Muscle layer of colon (tissue), 2 donors: Measurements from ENCODE around the gene RPS6KL1.

ENCODE experiments used
- H3K27ac ChIP-seq: one replicate; pipeline ENCODE4 v1.7.0; 2013; ENCODE audit warnings: low read depth, mild to moderate bottlenecking, low read length, moderate library complexity
- H3K27me3 ChIP-seq, 2 donors: one replicate each; pipeline ENCODE4 v1.7.0; 2013; ENCODE audit warnings: low read length in 2 of 2, mild to moderate bottlenecking in 2 of 2; ENCODE audit not compliant: insufficient read depth in 2 of 2, control insufficient read depth in 1 of 2
- H3K36me3 ChIP-seq: one replicate; pipeline ENCODE4 v1.7.0; 2013; ENCODE audit warnings: mild to moderate bottlenecking, low read length; ENCODE audit not compliant: insufficient read depth
- H3K4me1 ChIP-seq: one replicate; pipeline ENCODE4 v1.7.0; 2013; ENCODE audit warnings: mild to moderate bottlenecking, low read length; ENCODE audit not compliant: insufficient read depth
- H3K4me3 ChIP-seq, 2 donors: one replicate each; pipeline ENCODE4 v1.7.0; 2013; ENCODE audit warnings: low read length in 2 of 2, low read depth in 1 of 2, mild to moderate bottlenecking in 1 of 2, moderate library complexity in 1 of 2
- H3K9ac ChIP-seq: one replicate; pipeline ENCODE4 v1.7.0; 2013; ENCODE audit warnings: low read length
- H3K9me3 ChIP-seq: one replicate; pipeline ENCODE4 v1.7.0; 2013; ENCODE audit warnings: mild to moderate bottlenecking, low read length
- donor health status: abdominal sarcoma.
- donor health status: Adenocarcinoma of cecum.

RPS6KL1 gene

GRCh38 chr14:74917178-74917543 is 5.9 kb downstream of the RPS6KL1 start:
- no peak overlapping the region for H3K9ac ChIP-seq
- no peaks in the 10 kb centered on the region for H3K9me3 ChIP-seq
- no peaks in the 10 kb centered on the region for H3K36me3 ChIP-seq
- no peaks in the 10 kb centered on the region for H3K27me3 ChIP-seq
- peaks cover 19% of the 10 kb centered on the region for H3K4me1 ChIP-seq
- no peak overlapping the region for H3K27ac ChIP-seq
- H3K4me3 ChIP-seq: no peak overlapping the region

DNA sequence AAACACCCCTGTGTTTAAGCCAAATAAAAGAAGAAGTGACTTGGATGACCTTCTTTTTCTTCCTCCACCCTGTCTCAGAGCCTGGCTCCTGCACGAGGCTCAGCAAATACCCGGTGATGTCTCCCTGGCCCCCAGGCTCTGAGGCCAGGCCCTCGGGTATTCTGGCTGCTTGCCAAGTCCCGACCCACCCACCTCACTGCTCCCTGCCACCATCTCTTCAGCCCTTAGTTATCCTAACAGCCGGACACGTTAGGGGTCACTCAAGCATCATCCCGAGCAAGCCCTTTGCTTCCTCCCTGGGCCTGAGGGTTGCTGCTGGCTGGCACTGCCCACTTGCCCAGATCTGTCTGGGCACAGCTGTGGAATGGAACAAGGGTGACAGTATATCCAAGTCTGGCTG is 7.2 kb downstream of the RPS6KL1 start:
- H3K27ac ChIP-seq: no peak overlapping the region
- no peak overlapping the region for H3K9ac ChIP-seq
- no peaks in the 10 kb centered on the region for H3K27me3 ChIP-seq
- H3K4me1 ChIP-seq: peaks cover 19% of the 10 kb centered on the region
- H3K9me3 ChIP-seq: no peaks in the 10 kb centered on the region
- H3K4me3 ChIP-seq: no peak overlapping the region
- no peaks in the 10 kb centered on the region for H3K36me3 ChIP-seq

DNA sequence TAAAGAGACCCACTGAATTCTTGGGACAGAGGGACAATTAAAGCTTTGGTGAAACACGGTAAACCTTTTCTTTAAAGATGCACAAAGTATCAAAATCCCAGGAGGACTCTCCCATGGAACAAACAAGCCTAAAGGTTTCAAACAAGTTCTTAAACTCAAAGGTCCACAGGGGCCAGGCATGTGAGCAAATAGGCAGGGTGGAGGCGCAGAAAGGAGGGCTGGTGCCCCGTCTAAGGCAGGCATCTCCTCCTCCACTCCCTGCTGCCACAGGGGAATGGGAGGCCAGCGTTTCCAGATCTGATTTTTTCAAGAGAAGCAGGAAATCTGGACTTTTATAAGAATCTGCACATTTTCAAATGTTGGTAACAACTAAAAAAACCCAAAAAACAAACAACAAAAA is 7.6 kb downstream of the RPS6KL1 start:
- Histone ChIP-seq H3K27ac (no peak overlapping the region), H3K4me1 (peaks cover 19% of the 10 kb centered on the region), H3K9me3 (no peaks in the 10 kb centered on the region), H3K4me3 (no peak overlapping the region), H3K9ac (no peak overlapping the region), H3K27me3 (no peaks in the 10 kb centered on the region), H3K36me3 (no peaks in the 10 kb centered on the region)

GRCh38 chr14:74913986-74914573 is 9.0 kb downstream of the RPS6KL1 start:
- no peaks in the 10 kb centered on the region for H3K36me3 ChIP-seq
- H3K4me3 ChIP-seq: no peak overlapping the region
- H3K9me3 ChIP-seq: no peaks in the 10 kb centered on the region
- peaks cover 19% of the 10 kb centered on the region for H3K4me1 ChIP-seq
- no peaks in the 10 kb centered on the region for H3K27me3 ChIP-seq
- H3K9ac ChIP-seq: no peak overlapping the region
- H3K27ac ChIP-seq: no peak overlapping the region

DNA sequence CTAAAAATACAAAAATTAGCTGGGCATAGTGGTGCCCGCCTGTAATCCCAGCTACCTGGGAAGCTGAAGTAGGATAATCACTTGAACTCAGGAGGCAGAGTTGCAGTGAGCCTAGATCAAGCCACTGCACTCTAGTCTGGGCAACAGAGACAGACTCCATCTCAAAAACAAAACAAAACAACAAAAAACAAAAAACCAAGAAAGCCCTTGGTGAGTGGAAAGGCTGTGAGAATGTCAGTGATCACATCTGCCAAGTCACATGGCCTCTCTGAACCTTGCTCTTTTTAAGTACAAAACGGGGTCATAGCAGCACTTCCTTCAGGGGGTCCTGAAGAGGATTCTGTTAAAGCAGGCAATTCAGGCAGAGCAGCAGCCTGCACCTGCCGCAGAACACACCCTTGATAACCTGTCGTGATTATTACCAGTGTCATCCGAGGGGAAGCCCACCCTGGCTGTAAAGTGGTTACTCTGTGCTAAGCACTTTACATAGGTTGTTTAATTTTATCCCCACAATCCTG is 9.6 kb downstream of the RPS6KL1 start:
- no peak overlapping the region for H3K9ac ChIP-seq
- H3K27ac ChIP-seq: no peak overlapping the region
- no peak overlapping the region for H3K4me3 ChIP-seq
- no peaks in the 10 kb centered on the region for H3K9me3 ChIP-seq
- peaks cover 17% of the 10 kb centered on the region for H3K4me1 ChIP-seq
- H3K27me3 ChIP-seq: no peaks in the 10 kb centered on the region
- H3K36me3 ChIP-seq: no peaks in the 10 kb centered on the region

- peaks cover 17% of the 10 kb centered on the region for H3K4me1 ChIP-seq
- no peak overlapping the region for H3K4me3 ChIP-seq
- no peaks in the 10 kb centered on the region for H3K36me3 ChIP-seq
- no peaks in the 10 kb centered on the region for H3K9me3 ChIP-seq
- no peak overlapping the region for H3K27ac ChIP-seq
- no peak overlapping the region for H3K9ac ChIP-seq
- H3K27me3 ChIP-seq: no peaks in the 10 kb centered on the region
These were observed 10.3 kb downstream of the RPS6KL1 start for GRCh38 chr14:74912801-74913200.

DNA sequence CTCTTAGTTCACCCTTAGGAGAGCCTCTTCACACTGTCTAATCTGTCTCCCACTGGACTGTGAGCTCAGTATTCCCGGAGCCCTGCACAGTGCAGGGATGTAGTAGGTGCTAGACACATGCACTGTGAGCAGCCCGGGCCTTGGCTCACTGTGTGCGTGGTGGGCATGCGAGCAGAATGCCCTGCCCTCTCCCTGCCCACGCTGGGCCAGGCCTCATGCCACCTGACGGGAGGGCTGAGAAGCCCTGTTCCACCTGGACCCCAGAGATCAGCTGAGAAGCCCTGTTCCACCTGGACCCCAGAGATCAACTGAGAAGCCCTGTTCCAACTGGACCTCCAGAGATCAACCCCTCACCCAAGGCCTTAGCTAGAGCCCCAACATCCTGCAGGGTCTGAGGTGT is 10.9 kb downstream of the RPS6KL1 start:
- Histone ChIP-seq H3K9ac (no peak overlapping the region), H3K4me3 (no peak overlapping the region), H3K4me1 (peaks cover 18% of the 10 kb centered on the region), H3K27me3 (no peaks in the 10 kb centered on the region), H3K9me3 (no peaks in the 10 kb centered on the region), H3K27ac (no peak overlapping the region), H3K36me3 (no peaks in the 10 kb centered on the region)

- no peak overlapping the region for H3K27ac ChIP-seq
- H3K9ac ChIP-seq: no peak overlapping the region
- no peaks in the 10 kb centered on the region for H3K9me3 ChIP-seq
- H3K4me1 ChIP-seq: peaks cover 14% of the 10 kb centered on the region
- H3K36me3 ChIP-seq: no peaks in the 10 kb centered on the region
- no peaks in the 10 kb centered on the region for H3K27me3 ChIP-seq
- H3K4me3 ChIP-seq: no peak overlapping the region
These were observed 11.4 kb downstream of the RPS6KL1 start for GRCh38 chr14:74911704-74912103.

GRCh38 chr14:74911221-74911620 is 11.8 kb downstream of the RPS6KL1 start:
- Histone ChIP-seq H3K27ac (no peak overlapping the region), H3K9ac (no peak overlapping the region), H3K4me3 (no peak overlapping the region), H3K9me3 (no peaks in the 10 kb centered on the region), H3K4me1 (peaks cover 14% of the 10 kb centered on the region), H3K36me3 (no peaks in the 10 kb centered on the region), H3K27me3 (no peaks in the 10 kb centered on the region)

GRCh38 chr14:74910556-74910955 is 12.5 kb downstream of the RPS6KL1 start:
- H3K27me3 ChIP-seq: no peaks in the 10 kb centered on the region
- H3K4me3 ChIP-seq: no peak overlapping the region
- no peaks in the 10 kb centered on the region for H3K36me3 ChIP-seq
- peaks cover 17% of the 10 kb centered on the region for H3K4me1 ChIP-seq
- H3K9ac ChIP-seq: no peak overlapping the region
- H3K9me3 ChIP-seq: no peaks in the 10 kb centered on the region
- no peak overlapping the region for H3K27ac ChIP-seq

DNA sequence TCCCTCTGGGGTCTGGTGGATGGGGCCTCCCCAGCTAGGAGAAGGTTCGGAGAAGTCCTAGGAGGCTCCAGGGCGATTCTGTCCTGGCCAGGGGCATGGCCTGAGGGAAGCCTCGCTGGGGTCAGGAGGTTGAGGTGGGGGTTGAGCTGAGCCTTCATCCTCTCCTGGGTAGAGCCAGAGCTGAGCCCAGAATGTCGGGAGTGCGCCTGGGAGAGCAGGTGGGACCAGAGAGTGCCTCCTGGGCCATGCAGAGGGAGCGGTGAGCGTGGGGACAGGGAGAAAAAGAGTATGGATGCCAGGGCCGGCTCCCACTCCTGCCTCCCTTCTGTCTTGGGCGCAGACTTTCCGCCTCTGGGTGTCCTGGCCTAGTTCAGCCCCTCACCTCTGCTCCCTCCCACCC is 13.1 kb downstream of the RPS6KL1 start:
- H3K9me3 ChIP-seq: no peaks in the 10 kb centered on the region
- H3K4me1 ChIP-seq: peaks cover 19% of the 10 kb centered on the region
- no peaks in the 10 kb centered on the region for H3K27me3 ChIP-seq
- H3K36me3 ChIP-seq: peaks cover 4% of the 10 kb centered on the region
- H3K4me3 ChIP-seq: no peak overlapping the region
- no peak overlapping the region for H3K9ac ChIP-seq
- H3K27ac ChIP-seq: no peak overlapping the region

DNA sequence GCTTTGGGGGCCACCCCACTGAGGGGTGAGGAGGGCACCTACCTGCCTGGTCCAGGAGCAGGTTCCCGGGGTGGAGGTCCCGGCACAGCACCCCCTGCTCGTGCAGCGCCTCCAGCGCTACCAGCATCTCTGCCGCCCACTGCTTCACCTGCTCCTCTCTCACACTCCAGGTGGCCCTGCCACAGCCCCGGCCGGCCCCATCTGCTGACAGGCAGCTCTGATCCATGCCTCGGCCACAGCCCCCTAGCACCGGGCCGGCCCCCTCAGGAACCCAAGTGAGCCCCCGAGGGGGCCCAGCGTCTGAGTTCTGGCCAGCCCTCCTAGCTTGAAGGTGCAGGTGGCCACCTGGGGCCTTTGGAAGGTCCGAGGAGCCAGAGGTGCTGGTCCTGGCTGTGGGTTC is 13.6 kb downstream of the RPS6KL1 start:
- no peak overlapping the region for H3K4me3 ChIP-seq
- H3K4me1 ChIP-seq: peaks cover 19% of the 10 kb centered on the region
- H3K9me3 ChIP-seq: no peaks in the 10 kb centered on the region
- H3K9ac ChIP-seq: no peak overlapping the region
- no peaks in the 10 kb centered on the region for H3K27me3 ChIP-seq
- no peak overlapping the region for H3K27ac ChIP-seq
- H3K36me3 ChIP-seq: peaks cover 8% of the 10 kb centered on the region
